Measurements from ENCODE around the gene RGS8.

GRCh38 chr1:182651339-182651724 lies 33.1 kb downstream of the RGS8 start:
- TF ChIP-seq CTCF (IDR thresholded peaks at IDR 0.05): no peak
- no peak for TF ChIP-seq POLR2A (IDR thresholded peaks at IDR 0.05)

Measured in prostate gland (tissue), 2 donors.